ENCODE results near the gene CSNK1E.

The CSNK1E gene

DNA sequence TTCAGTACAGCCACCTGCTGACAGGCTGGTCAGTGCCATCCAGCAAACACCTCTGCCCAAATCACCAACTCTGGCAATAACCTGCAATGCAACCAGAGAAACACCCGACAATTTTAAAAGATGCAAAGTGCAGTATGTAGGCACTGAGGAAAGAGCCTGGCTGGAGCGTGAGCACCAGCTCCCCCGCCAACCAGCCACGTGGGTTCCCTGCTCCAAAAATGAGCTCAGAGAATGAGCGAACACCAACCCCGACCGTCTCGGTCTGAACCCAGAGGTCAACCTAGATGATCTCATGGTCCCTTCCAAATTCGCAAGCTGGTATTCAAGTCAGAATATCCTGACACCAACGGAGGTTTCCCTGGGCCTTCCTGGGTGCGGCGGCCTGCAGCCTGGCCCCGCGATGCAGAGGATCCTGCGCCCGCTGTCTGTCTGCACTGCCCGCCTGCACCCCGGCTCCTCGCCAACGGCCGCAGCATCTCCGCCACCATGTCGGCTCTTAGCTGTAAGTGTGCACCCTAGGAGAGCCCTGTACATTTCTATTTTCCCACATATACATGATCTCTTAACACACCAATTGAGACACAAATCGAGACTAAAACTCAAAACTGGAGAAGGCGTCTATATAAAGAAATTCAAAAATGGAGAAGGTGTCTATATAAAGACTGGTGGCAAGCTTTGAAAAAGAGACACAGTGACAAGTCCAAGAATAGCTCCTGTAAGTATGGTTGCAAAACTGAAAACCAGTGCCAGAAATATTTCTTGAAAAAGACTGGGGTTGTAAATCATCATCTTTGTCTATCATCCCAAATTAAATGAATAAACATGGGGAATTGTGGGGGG lies 67.2 kb downstream of the CSNK1E start:
- Histone ChIP-seq H3K18ac (ENCODE audit: low read length) (no peak overlapping the region), H3K9me3 (ENCODE audit: insufficient read depth, low read depth, low read length) (peaks cover 11% of the 10 kb centered on the region), H3K4me1 (ENCODE audit: control insufficient read depth in 1 of 2, insufficient read depth in 2 of 2, low read length in 2 of 2) (no peaks in the 10 kb centered on the region), H2AK5ac (ENCODE audit: low read length) (no peak overlapping the region), H3K79me2 (ENCODE audit: control insufficient read depth, insufficient read depth, low read length, poor library complexity) (no peaks in the 10 kb centered on the region), H4K91ac (ENCODE audit: low read depth, low read length) (no peak overlapping the region), H3K9ac (ENCODE audit: low read length) (no peak overlapping the region), H3K4ac (ENCODE audit: low read depth, low read length) (no peak overlapping the region), H3K27ac (ENCODE audit: low read depth, low read length) (no peak overlapping the region), H3K4me3 (ENCODE audit: low read depth, low read length) (no peak overlapping the region), H2BK12ac (ENCODE audit: low read length) (no peak overlapping the region), H2BK5ac (ENCODE audit: low read depth, low read length, poor library complexity) (no peak overlapping the region), H2AFZ (ENCODE audit: insufficient read depth, low read length, poor library complexity) (no peak overlapping the region), H3K79me1 (ENCODE audit: low read length) (no peaks in the 10 kb centered on the region), H3K4me2 (ENCODE audit: low read length) (no peak overlapping the region), H3K36me3 (ENCODE audit: control insufficient read depth in 1 of 2, insufficient read depth in 2 of 2, low read length in 2 of 2) (peaks cover 33 to 42% of the 10 kb centered on the region in 2 experiments), H4K12ac (ENCODE audit: low read depth, low read length) (no peak overlapping the region), H3K14ac (ENCODE audit: low read length) (no peak overlapping the region), H2BK120ac (ENCODE audit: insufficient read depth, low read length, poor library complexity) (no peak overlapping the region), H4K8ac (ENCODE audit: low read depth, low read length) (no peak overlapping the region), H3K23ac (ENCODE audit: low read length) (no peak overlapping the region), H3K27me3 (ENCODE audit: insufficient read depth, low read length) (no peaks in the 10 kb centered on the region)
- no peak for DNase-seq
- WGBS (ENCODE audit: extremely low coverage, insufficient coverage, insufficient read length), result no CpG with 5 or more reads among the region's 25 CpGs

DNA sequence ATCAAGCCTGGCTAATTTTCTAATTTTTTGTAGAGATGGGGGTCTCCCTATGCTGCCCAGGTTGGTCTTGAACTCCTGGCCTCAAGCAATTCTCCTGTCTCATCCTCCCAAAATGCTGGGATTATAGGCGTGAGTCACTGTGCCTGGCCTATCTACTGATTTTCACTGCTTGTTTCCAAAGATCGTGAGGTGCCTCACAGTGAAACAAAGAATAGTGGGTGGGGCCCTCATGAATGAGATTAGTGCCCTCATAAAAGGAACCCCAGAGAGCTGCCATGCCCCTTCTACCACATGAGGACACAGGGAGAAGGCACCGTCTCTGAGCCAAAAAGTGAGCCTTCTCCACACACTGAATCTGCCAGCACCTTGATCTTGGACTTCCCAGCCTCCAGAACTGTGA lies 67.9 kb downstream of the CSNK1E start:
- H4K12ac ChIP-seq (ENCODE audit: low read depth, low read length), result no peak overlapping the region
- H2BK12ac ChIP-seq (ENCODE audit: low read length), result no peak overlapping the region
- no peak overlapping the region for H3K23ac ChIP-seq (ENCODE audit: low read length)
- H3K9ac ChIP-seq (ENCODE audit: low read length), result no peak overlapping the region
- no peak overlapping the region for H3K4me2 ChIP-seq (ENCODE audit: low read length)
- no peak overlapping the region for H4K91ac ChIP-seq (ENCODE audit: low read depth, low read length)
- no peak overlapping the region for H3K4ac ChIP-seq (ENCODE audit: low read depth, low read length)
- H3K9me3 ChIP-seq (ENCODE audit: insufficient read depth, low read depth, low read length), result peaks cover 11% of the 10 kb centered on the region
- H3K27ac ChIP-seq (ENCODE audit: low read depth, low read length), result no peak overlapping the region
- no peak overlapping the region for H2BK120ac ChIP-seq (ENCODE audit: insufficient read depth, low read length, poor library complexity)
- no peaks in the 10 kb centered on the region for H3K79me2 ChIP-seq (ENCODE audit: control insufficient read depth, insufficient read depth, low read length, poor library complexity)
- no CpG with 5 or more reads among the region's 3 CpGs for WGBS (ENCODE audit: extremely low coverage, insufficient coverage, insufficient read length)
- H4K8ac ChIP-seq (ENCODE audit: low read depth, low read length), result no peak overlapping the region
- peaks cover 38 to 48% of the 10 kb centered on the region in 2 experiments for H3K36me3 ChIP-seq (ENCODE audit: control insufficient read depth in 1 of 2, insufficient read depth in 2 of 2, low read length in 2 of 2)
- no peaks in the 10 kb centered on the region for H3K79me1 ChIP-seq (ENCODE audit: low read length)
- no peak overlapping the region for H3K4me3 ChIP-seq (ENCODE audit: low read depth, low read length)
- no peak overlapping the region for H2AK5ac ChIP-seq (ENCODE audit: low read length)
- H3K18ac ChIP-seq (ENCODE audit: low read length), result no peak overlapping the region
- no peak overlapping the region for H2AFZ ChIP-seq (ENCODE audit: insufficient read depth, low read length, poor library complexity)
- H3K4me1 ChIP-seq (ENCODE audit: control insufficient read depth in 1 of 2, insufficient read depth in 2 of 2, low read length in 2 of 2), result no peaks in the 10 kb centered on the region
- no peak overlapping the region for H3K14ac ChIP-seq (ENCODE audit: low read length)
- DNase-seq, result no peak
- no peak overlapping the region for H2BK5ac ChIP-seq (ENCODE audit: low read depth, low read length, poor library complexity)
- H3K27me3 ChIP-seq (ENCODE audit: insufficient read depth, low read length), result no peaks in the 10 kb centered on the region

DNA sequence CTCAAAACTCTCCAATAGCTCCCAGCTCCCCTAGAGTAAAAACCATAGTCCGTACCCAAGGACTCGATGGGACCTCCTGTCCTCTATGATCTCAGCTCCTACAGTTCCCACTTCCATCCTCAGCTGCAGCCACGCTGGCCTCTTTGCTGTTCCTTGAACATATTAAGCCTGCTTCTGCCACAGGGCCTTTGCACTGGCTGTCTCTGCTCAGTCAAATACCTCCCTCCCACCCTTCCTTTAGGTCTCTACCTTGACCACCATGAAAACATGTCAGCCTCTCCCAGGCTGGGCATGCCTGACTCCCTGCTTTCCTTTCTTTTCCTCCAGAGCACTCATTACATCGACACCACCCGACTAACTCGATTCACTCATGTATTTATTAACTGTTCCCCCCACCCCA lies 69.0 kb downstream of the CSNK1E start:
- H2BK5ac ChIP-seq (ENCODE audit: low read depth, low read length, poor library complexity), result no peak overlapping the region
- 100% methylated on average over 3 of the region's 6 CpGs for WGBS (ENCODE audit: extremely low coverage, insufficient coverage, insufficient read length)
- H3K18ac ChIP-seq (ENCODE audit: low read length), result no peak overlapping the region
- no peak for DNase-seq
- H3K4me1 ChIP-seq (ENCODE audit: control insufficient read depth in 1 of 2, insufficient read depth in 2 of 2, low read length in 2 of 2), result no peaks in the 10 kb centered on the region
- no peak overlapping the region for H4K8ac ChIP-seq (ENCODE audit: low read depth, low read length)
- no peak overlapping the region for H3K4me3 ChIP-seq (ENCODE audit: low read depth, low read length)
- H3K79me2 ChIP-seq (ENCODE audit: control insufficient read depth, insufficient read depth, low read length, poor library complexity), result no peaks in the 10 kb centered on the region
- no peak overlapping the region for H2BK12ac ChIP-seq (ENCODE audit: low read length)
- H3K27ac ChIP-seq (ENCODE audit: low read depth, low read length), result no peak overlapping the region
- H3K4ac ChIP-seq (ENCODE audit: low read depth, low read length), result no peak overlapping the region
- H3K4me2 ChIP-seq (ENCODE audit: low read length), result no peak overlapping the region
- H4K91ac ChIP-seq (ENCODE audit: low read depth, low read length), result no peak overlapping the region
- no peak overlapping the region for H4K12ac ChIP-seq (ENCODE audit: low read depth, low read length)
- H3K23ac ChIP-seq (ENCODE audit: low read length), result no peak overlapping the region
- no peaks in the 10 kb centered on the region for H3K79me1 ChIP-seq (ENCODE audit: low read length)
- no peak overlapping the region for H2AK5ac ChIP-seq (ENCODE audit: low read length)
- no peak overlapping the region for H2AFZ ChIP-seq (ENCODE audit: insufficient read depth, low read length, poor library complexity)
- H3K27me3 ChIP-seq (ENCODE audit: insufficient read depth, low read length), result no peaks in the 10 kb centered on the region
- peaks cover 11% of the 10 kb centered on the region for H3K9me3 ChIP-seq (ENCODE audit: insufficient read depth, low read depth, low read length)
- peaks cover 48 to 57% of the 10 kb centered on the region in 2 experiments for H3K36me3 ChIP-seq (ENCODE audit: control insufficient read depth in 1 of 2, insufficient read depth in 2 of 2, low read length in 2 of 2)
- H3K14ac ChIP-seq (ENCODE audit: low read length), result no peak overlapping the region
- H2BK120ac ChIP-seq (ENCODE audit: insufficient read depth, low read length, poor library complexity), result no peak overlapping the region
- H3K9ac ChIP-seq (ENCODE audit: low read length), result no peak overlapping the region

DNA sequence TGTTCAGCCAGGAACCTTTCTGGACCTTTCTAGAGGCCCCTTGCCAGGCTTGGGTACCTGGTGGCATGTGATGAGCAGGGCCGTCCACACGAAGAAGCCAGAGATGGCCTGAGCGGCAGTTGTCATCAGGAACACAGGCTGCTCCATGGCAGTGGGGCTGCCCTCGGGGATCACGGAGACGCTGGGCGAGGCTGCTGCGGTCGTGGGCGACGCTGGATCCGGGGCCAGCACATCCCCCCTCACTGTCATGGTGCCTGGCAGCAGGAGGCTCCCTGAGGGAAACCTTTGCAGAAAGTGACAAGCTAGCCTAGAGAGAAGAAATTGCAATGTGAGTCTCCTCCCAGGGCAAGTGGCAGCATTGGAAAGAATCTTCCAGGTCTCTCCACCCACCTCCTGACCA lies 69.5 kb downstream of the CSNK1E start:
- Histone ChIP-seq H4K91ac (ENCODE audit: low read depth, low read length) (no peak overlapping the region), H3K14ac (ENCODE audit: low read length) (no peak overlapping the region), H2AFZ (ENCODE audit: insufficient read depth, low read length, poor library complexity) (no peak overlapping the region), H4K8ac (ENCODE audit: low read depth, low read length) (no peak overlapping the region), H2AK5ac (ENCODE audit: low read length) (no peak overlapping the region), H4K12ac (ENCODE audit: low read depth, low read length) (no peak overlapping the region), H3K9me3 (ENCODE audit: insufficient read depth, low read depth, low read length) (peaks cover 11% of the 10 kb centered on the region), H3K27me3 (ENCODE audit: insufficient read depth, low read length) (no peaks in the 10 kb centered on the region), H2BK12ac (ENCODE audit: low read length) (no peak overlapping the region), H3K79me1 (ENCODE audit: low read length) (no peaks in the 10 kb centered on the region), H3K27ac (ENCODE audit: low read depth, low read length) (no peak overlapping the region), H3K79me2 (ENCODE audit: control insufficient read depth, insufficient read depth, low read length, poor library complexity) (no peaks in the 10 kb centered on the region), H3K23ac (ENCODE audit: low read length) (no peak overlapping the region), H3K4me1 (ENCODE audit: control insufficient read depth in 1 of 2, insufficient read depth in 2 of 2, low read length in 2 of 2) (no peaks in the 10 kb centered on the region), H3K4ac (ENCODE audit: low read depth, low read length) (no peak overlapping the region), H3K18ac (ENCODE audit: low read length) (no peak overlapping the region), H2BK120ac (ENCODE audit: insufficient read depth, low read length, poor library complexity) (no peak overlapping the region), H3K4me3 (ENCODE audit: low read depth, low read length) (no peak overlapping the region), H3K9ac (ENCODE audit: low read length) (no peak overlapping the region), H3K4me2 (ENCODE audit: low read length) (no peak overlapping the region), H2BK5ac (ENCODE audit: low read depth, low read length, poor library complexity) (no peak overlapping the region), H3K36me3 (ENCODE audit: control insufficient read depth in 1 of 2, insufficient read depth in 2 of 2, low read length in 2 of 2) (peaks cover 52 to 61% of the 10 kb centered on the region in 2 experiments)
- no peak for DNase-seq
- whole genome bisulfite sequencing (ENCODE audit: extremely low coverage, insufficient coverage, insufficient read length), result no CpG with 5 or more reads among the region's 12 CpGs
